ENCODE measurements around the gene TRMT10C. TPM values are rescaled to one million over a fixed set of nuclear protein-coding genes. Genes with fewer than 3 reads are reported as not detected.

The TRMT10C gene
- total RNA-seq, 1 donor from 2014 or later: 26.8 TPM

DNA sequence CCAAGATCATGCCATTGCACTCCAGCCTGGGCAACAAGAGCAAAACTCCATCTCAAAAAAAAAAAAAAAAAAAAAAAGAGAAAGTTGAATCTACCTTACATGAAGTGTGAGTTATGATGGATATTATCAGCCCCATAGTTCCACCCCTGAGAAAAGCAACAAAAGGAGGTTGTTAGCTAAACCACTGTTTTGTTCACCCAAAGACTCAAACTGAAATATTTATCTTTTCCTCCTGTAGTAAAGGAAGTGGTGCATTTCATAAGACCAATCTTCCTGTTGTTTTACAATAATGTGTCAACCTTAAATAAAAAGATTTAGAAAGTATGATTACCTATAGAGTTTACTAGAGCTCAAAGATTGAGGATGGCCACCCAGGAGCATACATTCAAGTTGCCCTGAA lies 18.7 kb upstream of the TRMT10C start:
- Histone ChIP-seq H3K4me1 (ENCODE audit: insufficient read depth, low read length) (no peaks in the 10 kb centered on the region), H3K27me3 (ENCODE audit: insufficient read depth, low read length) (no peaks in the 10 kb centered on the region), H3K9ac (ENCODE audit: low read length) (no peak overlapping the region), H3K9me3 (ENCODE audit: insufficient read depth, low read depth, low read length) (no peaks in the 10 kb centered on the region), H3K27ac (ENCODE audit: low read depth, low read length) (no peak overlapping the region), H4K20me1 (ENCODE audit: insufficient read depth, low read length) (no peaks in the 10 kb centered on the region), H3K4me2 (ENCODE audit: low read length) (no peak overlapping the region), H3K79me2 (ENCODE audit: insufficient read depth, low read length) (no peaks in the 10 kb centered on the region), H3K4me3 (ENCODE audit: insufficient read depth, low read depth, low read length) (no peak overlapping the region), H2AFZ (ENCODE audit: low read depth, low read length) (no peak overlapping the region), H3K36me3 (ENCODE audit: insufficient read depth, low read length) (no peaks in the 10 kb centered on the region)
- DNase-seq (ENCODE audit: low read depth) (no peak), FAIRE-seq (no peak)
- H3K27ac Mint-ChIP-seq (ENCODE audit: unreplicated experiment): no peak overlapping the region
- H3K9me3 Mint-ChIP-seq (ENCODE audit: unreplicated experiment): peaks cover 10% of the 10 kb centered on the region
- no peak overlapping the region for H3K4me3 Mint-ChIP-seq (ENCODE audit: unreplicated experiment)
- H3K27me3 Mint-ChIP-seq (ENCODE audit: low read depth, unreplicated experiment): peaks cover 15% of the 10 kb centered on the region
- no peaks in the 10 kb centered on the region for H3K36me3 Mint-ChIP-seq (ENCODE audit: low read depth, unreplicated experiment)
- TF ChIP-seq, protein P1, sequence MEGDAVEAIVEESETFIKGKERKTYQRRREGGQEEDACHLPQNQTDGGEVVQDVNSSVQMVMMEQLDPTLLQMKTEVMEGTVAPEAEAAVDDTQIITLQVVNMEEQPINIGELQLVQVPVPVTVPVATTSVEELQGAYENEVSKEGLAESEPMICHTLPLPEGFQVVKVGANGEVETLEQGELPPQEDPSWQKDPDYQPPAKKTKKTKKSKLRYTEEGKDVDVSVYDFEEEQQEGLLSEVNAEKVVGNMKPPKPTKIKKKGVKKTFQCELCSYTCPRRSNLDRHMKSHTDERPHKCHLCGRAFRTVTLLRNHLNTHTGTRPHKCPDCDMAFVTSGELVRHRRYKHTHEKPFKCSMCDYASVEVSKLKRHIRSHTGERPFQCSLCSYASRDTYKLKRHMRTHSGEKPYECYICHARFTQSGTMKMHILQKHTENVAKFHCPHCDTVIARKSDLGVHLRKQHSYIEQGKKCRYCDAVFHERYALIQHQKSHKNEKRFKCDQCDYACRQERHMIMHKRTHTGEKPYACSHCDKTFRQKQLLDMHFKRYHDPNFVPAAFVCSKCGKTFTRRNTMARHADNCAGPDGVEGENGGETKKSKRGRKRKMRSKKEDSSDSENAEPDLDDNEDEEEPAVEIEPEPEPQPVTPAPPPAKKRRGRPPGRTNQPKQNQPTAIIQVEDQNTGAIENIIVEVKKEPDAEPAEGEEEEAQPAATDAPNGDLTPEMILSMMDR (IDR thresholded peaks at IDR 0.05; ENCODE audit: insufficient read depth, low read depth, low read length): no peak
- TF ChIP-seq EZH2 (IDR thresholded peaks at IDR 0.05; ENCODE audit: insufficient read depth, low read length): no peak
- no peaks in the 10 kb centered on the region for H3K4me1 Mint-ChIP-seq (ENCODE audit: low read depth, unreplicated experiment)

DNA sequence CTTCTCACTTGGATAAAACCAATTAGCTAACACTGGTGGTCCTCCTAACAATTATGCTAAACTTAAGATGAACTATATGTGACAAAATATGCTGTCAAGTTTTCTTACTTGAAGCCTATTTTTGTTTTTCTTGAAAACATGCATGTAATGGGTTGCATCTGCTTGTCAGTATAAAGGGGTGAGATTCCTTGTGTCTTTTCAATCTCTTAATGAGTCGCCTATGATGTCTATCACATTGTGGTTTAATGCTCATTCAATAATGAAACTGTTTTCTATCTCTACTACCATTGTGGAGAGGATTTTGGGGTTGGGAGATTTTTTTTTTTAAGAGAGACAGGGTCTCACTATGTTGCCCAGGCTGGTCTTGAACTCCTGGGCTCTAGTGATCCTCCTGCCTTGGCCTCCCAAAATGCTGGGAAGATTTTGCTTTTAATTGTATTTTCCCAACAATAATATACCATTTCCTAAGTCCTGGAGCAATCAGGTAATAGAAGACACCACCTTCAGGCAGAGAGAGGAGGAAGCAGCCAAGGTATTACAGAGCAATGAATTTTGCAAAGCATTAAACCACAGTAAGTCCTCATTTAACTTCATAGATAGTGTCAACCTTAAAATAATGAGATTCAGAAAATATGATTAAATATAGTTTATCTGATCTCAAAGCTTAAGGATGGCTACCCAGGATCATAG lies 17.4 kb upstream of the TRMT10C start:
- H3K27ac Mint-ChIP-seq (ENCODE audit: unreplicated experiment): no peak overlapping the region

More for the DNA sequence above, 17.4 kb upstream of the TRMT10C start:
- Histone ChIP-seq H3K36me3 (ENCODE audit: insufficient read depth, low read length) (no peaks in the 10 kb centered on the region), H3K4me3 (ENCODE audit: insufficient read depth, low read depth, low read length) (no peak overlapping the region), H3K4me1 (ENCODE audit: insufficient read depth, low read length) (no peaks in the 10 kb centered on the region), H3K79me2 (ENCODE audit: insufficient read depth, low read length) (no peaks in the 10 kb centered on the region), H3K4me2 (ENCODE audit: low read length) (no peak overlapping the region), H3K27ac (ENCODE audit: low read depth, low read length) (no peak overlapping the region), H3K9ac (ENCODE audit: low read length) (no peak overlapping the region), H3K27me3 (ENCODE audit: insufficient read depth, low read length) (no peaks in the 10 kb centered on the region), H4K20me1 (ENCODE audit: insufficient read depth, low read length) (no peaks in the 10 kb centered on the region), H2AFZ (ENCODE audit: low read depth, low read length) (no peak overlapping the region), H3K9me3 (ENCODE audit: insufficient read depth, low read depth, low read length) (no peaks in the 10 kb centered on the region)
- FAIRE-seq: no peak
- Mint-ChIP-seq H3K36me3 (ENCODE audit: low read depth, unreplicated experiment) (no peaks in the 10 kb centered on the region), H3K4me3 (ENCODE audit: unreplicated experiment) (no peak overlapping the region), H3K27me3 (ENCODE audit: low read depth, unreplicated experiment) (peaks cover 9% of the 10 kb centered on the region), H3K9me3 (ENCODE audit: unreplicated experiment) (peaks cover 6% of the 10 kb centered on the region), H3K4me1 (ENCODE audit: low read depth, unreplicated experiment) (no peaks in the 10 kb centered on the region)
- DNase-seq (ENCODE audit: low read depth): no peak
- TF ChIP-seq EZH2 (IDR thresholded peaks at IDR 0.05; ENCODE audit: insufficient read depth, low read length): no peak
- TF ChIP-seq, protein P1 (IDR thresholded peaks at IDR 0.05; ENCODE audit: insufficient read depth, low read depth, low read length): no peak
